Thyroid gland (tissue), 4 donors: Measurements from ENCODE around the gene KCNA4.

Source experiments
- POLR2A ChIP-seq, 2 donors: fragments of 450-650 bp; IDR thresholded peaks; one replicate each; pipeline ENCODE4 v1.6.1; 2017; ENCODE audit warnings: antibody characterized with exemption in 2 of 2, mild to moderate bottlenecking in 2 of 2, moderate library complexity in 1 of 2
- TF ChIP-seq, protein P1 (sequence below), 6 experiments: fragments of 200-600 bp in 3 of 6; fragments of 450-650 bp in 3 of 6; sonication (generic) in 3 of 6; IDR thresholded peaks; one replicate each; pipeline ENCODE4 v1.5.1; 2016 to 2019; ENCODE audit warnings: antibody characterized with exemption in 6 of 6, mild to moderate bottlenecking in 2 of 6, inconsistent platforms in 1 of 6, moderate library complexity in 1 of 6

DNA sequence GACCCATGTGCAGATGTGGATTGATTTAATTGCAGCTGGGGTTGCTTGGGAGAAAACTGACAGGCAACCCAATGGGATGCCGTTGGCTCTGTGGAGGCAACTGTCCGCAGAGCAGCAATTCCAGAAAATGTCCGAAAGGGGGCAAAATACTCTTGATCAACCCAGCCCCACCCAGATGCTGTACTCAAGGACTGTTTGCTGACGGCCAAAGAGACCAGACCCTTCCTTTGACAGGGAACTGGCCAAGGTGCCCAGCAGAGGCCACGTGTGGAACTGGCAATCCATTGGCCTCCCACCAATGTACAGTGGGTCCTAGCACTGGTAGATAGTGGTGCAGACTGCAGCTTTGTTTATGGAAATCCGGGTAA is 29.7 kb upstream of the KCNA4 start:
- TF ChIP-seq, protein P1, sequence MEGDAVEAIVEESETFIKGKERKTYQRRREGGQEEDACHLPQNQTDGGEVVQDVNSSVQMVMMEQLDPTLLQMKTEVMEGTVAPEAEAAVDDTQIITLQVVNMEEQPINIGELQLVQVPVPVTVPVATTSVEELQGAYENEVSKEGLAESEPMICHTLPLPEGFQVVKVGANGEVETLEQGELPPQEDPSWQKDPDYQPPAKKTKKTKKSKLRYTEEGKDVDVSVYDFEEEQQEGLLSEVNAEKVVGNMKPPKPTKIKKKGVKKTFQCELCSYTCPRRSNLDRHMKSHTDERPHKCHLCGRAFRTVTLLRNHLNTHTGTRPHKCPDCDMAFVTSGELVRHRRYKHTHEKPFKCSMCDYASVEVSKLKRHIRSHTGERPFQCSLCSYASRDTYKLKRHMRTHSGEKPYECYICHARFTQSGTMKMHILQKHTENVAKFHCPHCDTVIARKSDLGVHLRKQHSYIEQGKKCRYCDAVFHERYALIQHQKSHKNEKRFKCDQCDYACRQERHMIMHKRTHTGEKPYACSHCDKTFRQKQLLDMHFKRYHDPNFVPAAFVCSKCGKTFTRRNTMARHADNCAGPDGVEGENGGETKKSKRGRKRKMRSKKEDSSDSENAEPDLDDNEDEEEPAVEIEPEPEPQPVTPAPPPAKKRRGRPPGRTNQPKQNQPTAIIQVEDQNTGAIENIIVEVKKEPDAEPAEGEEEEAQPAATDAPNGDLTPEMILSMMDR (IDR thresholded peaks at IDR 0.05) = no peak
- TF ChIP-seq POLR2A (IDR thresholded peaks at IDR 0.05) = no peak
